Panc1 (cell line): ENCODE results near the gene ARHGEF39.

Source experiments
- CTCF ChIP-seq: fragments of 450-650 bp; IDR thresholded peaks from 2 replicates; pipeline ENCODE4 v1.5.1; 2017; ENCODE audit warnings: mild to moderate bottlenecking
- POLR2AphosphoS5 ChIP-seq: IDR thresholded peaks from 2 replicates; pipeline ENCODE4 v1.6.1; 2012; ENCODE audit warnings: mild to moderate bottlenecking, low read depth, low read length, moderate library complexity
- REST ChIP-seq, 2 experiments: IDR thresholded peaks; 2 replicates each; pipeline ENCODE4 v1.6.1; 2011 to 2012; ENCODE audit warnings: low read depth in 2 of 2, control low read depth in 1 of 2, low read length in 1 of 2, mild to moderate bottlenecking in 1 of 2, moderate library complexity in 1 of 2; ENCODE audit not compliant: insufficient read depth in 1 of 2
- SIN3A ChIP-seq: IDR thresholded peaks from 2 replicates; pipeline ENCODE4 v1.6.1; 2012; ENCODE audit warnings: low read depth, mild to moderate bottlenecking, low read length, moderate library complexity, borderline replicate concordance; ENCODE audit not compliant: insufficient read depth
- TCF7L2 ChIP-seq: IDR thresholded peaks from 2 replicates; pipeline ENCODE4 v1.6.1; 2011; ENCODE audit warnings: mild to moderate bottlenecking, low read depth, low read length, inconsistent platforms

GRCh38 chr9:35691757-35692301 is 26.8 kb upstream of the ARHGEF39 start:
- TF ChIP-seq CTCF (no peak), POLR2AphosphoS5 (no peak), TCF7L2 (no peak), SIN3A (no peak), REST (IDR thresholded peaks at IDR 0.05; ENCODE audit: insufficient read depth in 1 of 2, low read depth in 2 of 2, low read length in 1 of 2) (no peak)
